IMR-90 (cell line): ENCODE results near the gene SLC47A2.

Experiments used
- CEBPB ChIP-seq: IDR thresholded peaks from 2 replicates; pipeline ENCODE4 v1.6.1; 2012; ENCODE audit warnings: low read depth, low read length, improper control_type of control experiment
- FOS ChIP-seq: fragments of 150-350 bp; IDR thresholded peaks from 2 replicates; pipeline ENCODE4 v1.6.1; 2016; ENCODE audit warnings: low read depth, low read length
- MXI1 ChIP-seq: IDR thresholded peaks from 2 replicates; pipeline ENCODE4 v1.6.1; 2012; ENCODE audit warnings: low read depth, mild to moderate bottlenecking, low read length, moderate library complexity, borderline replicate concordance
- NFE2L2 ChIP-seq: fragments of 150-350 bp; IDR thresholded peaks from 2 replicates; pipeline ENCODE4 v1.6.1; 2016; ENCODE audit warnings: low read depth, mild to moderate bottlenecking, low read length
- POLR2A ChIP-seq: IDR thresholded peaks from 2 replicates; pipeline ENCODE4 v1.6.1; 2012; ENCODE audit warnings: mild to moderate bottlenecking, low read depth, low read length
- RAD21 ChIP-seq: IDR thresholded peaks from 2 replicates; pipeline ENCODE4 v1.6.1; 2012; ENCODE audit warnings: low read length, improper control_type of control experiment
- RFX5 ChIP-seq: IDR thresholded peaks from 2 replicates; pipeline ENCODE4 v1.8.0; 2012; ENCODE audit warnings: low read depth, mild to moderate bottlenecking, low read length, moderate library complexity
- SMC3 ChIP-seq: fragments of 150-350 bp; IDR thresholded peaks from 2 replicates; pipeline ENCODE4 v1.6.1; 2016; ENCODE audit warnings: low read depth, mild to moderate bottlenecking, antibody characterized with exemption, low read length, moderate library complexity
- TF ChIP-seq, protein P1 (sequence below): conservative IDR thresholded peaks from 2 replicates; pipeline ENCODE4 v1.5.1; 2012; ENCODE audit warnings: mild to moderate bottlenecking, low read depth, low read length, improper control_type of control experiment
- TF ChIP-seq, protein P2 (sequence below): fragments of 150-350 bp; IDR thresholded peaks from 2 replicates; pipeline ENCODE4 v1.6.1; 2017; ENCODE audit warnings: mild to moderate bottlenecking, antibody characterized with exemption, low read length, low read depth
- TF ChIP-seq, protein P3 (sequence below): fragments of 150-350 bp; IDR thresholded peaks from 2 replicates; pipeline ENCODE4 v1.6.1; 2016; ENCODE audit warnings: low read depth, mild to moderate bottlenecking, low read length, moderate library complexity, borderline replicate concordance

DNA sequence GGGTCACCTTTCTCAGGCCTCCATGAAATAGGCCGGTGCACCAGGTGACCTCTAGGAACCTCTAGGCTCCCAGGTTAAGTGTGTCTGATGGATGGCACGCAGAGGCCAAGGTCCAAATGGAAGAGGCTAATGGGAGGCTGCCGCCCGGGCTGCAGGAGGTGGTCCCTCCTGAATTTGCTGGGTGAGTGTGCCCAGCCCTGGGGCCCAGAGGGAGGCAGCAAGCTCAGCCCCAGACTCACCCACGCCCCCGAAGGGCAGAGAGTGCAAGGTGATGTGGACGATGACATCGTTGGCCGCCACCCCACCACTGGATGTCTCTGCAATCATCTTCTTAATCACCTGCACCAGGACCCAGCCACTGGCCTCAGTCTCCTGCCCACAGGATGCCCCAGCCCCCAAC is 22.4 kb upstream of the SLC47A2 start:
- TF ChIP-seq, protein P1, sequence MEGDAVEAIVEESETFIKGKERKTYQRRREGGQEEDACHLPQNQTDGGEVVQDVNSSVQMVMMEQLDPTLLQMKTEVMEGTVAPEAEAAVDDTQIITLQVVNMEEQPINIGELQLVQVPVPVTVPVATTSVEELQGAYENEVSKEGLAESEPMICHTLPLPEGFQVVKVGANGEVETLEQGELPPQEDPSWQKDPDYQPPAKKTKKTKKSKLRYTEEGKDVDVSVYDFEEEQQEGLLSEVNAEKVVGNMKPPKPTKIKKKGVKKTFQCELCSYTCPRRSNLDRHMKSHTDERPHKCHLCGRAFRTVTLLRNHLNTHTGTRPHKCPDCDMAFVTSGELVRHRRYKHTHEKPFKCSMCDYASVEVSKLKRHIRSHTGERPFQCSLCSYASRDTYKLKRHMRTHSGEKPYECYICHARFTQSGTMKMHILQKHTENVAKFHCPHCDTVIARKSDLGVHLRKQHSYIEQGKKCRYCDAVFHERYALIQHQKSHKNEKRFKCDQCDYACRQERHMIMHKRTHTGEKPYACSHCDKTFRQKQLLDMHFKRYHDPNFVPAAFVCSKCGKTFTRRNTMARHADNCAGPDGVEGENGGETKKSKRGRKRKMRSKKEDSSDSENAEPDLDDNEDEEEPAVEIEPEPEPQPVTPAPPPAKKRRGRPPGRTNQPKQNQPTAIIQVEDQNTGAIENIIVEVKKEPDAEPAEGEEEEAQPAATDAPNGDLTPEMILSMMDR: no peak
- TF ChIP-seq RAD21: no peak
- TF ChIP-seq, protein P2, sequence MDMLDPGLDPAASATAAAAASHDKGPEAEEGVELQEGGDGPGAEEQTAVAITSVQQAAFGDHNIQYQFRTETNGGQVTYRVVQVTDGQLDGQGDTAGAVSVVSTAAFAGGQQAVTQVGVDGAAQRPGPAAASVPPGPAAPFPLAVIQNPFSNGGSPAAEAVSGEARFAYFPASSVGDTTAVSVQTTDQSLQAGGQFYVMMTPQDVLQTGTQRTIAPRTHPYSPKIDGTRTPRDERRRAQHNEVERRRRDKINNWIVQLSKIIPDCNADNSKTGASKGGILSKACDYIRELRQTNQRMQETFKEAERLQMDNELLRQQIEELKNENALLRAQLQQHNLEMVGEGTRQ: no peak
- no peak for TF ChIP-seq POLR2A
- no peak for TF ChIP-seq SMC3
- TF ChIP-seq NFE2L2: no peak
- TF ChIP-seq, protein P3, sequence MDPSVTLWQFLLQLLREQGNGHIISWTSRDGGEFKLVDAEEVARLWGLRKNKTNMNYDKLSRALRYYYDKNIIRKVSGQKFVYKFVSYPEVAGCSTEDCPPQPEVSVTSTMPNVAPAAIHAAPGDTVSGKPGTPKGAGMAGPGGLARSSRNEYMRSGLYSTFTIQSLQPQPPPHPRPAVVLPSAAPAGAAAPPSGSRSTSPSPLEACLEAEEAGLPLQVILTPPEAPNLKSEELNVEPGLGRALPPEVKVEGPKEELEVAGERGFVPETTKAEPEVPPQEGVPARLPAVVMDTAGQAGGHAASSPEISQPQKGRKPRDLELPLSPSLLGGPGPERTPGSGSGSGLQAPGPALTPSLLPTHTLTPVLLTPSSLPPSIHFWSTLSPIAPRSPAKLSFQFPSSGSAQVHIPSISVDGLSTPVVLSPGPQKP: no peak
- TF ChIP-seq MXI1: no peak
- no peak for TF ChIP-seq RFX5
- TF ChIP-seq CEBPB: no peak
- no peak for TF ChIP-seq FOS
